SK-N-SH treated with all-trans-retinoic acid at 6 μM for 48 hours (cell line): ENCODE measurements around the gene C3orf22.

Source experiments
- ISL1 ChIP-seq: fragments of 250-450 bp; sonication (Bioruptor Pico); IDR thresholded peaks from 2 replicates; pipeline ENCODE4 v2.1.2; 2022; ENCODE audit warnings: mild to moderate bottlenecking, moderate library complexity
- PATZ1 ChIP-seq: fragments of 250-450 bp; sonication (Bioruptor Pico); IDR thresholded peaks from 2 replicates; pipeline ENCODE4 v1.8.0; 2020; ENCODE audit warnings: mild to moderate bottlenecking, moderate library complexity, borderline replicate concordance
- POU6F1 ChIP-seq: fragments of 250-450 bp; sonication (Bioruptor Pico); IDR thresholded peaks from 2 replicates; pipeline ENCODE4 v1.8.0; 2021; ENCODE audit warnings: low read depth, mild to moderate bottlenecking, moderate library complexity, borderline replicate concordance
- PPARA ChIP-seq: fragments of 250-450 bp; sonication (Bioruptor Pico); IDR thresholded peaks from 2 replicates; pipeline ENCODE4 v1.5.0; 2020; ENCODE audit warnings: mild to moderate bottlenecking, borderline replicate concordance
- RARB ChIP-seq: fragments of 250-450 bp; sonication (Bioruptor Pico); IDR thresholded peaks from 2 replicates; pipeline ENCODE4 v1.8.0; 2021; ENCODE audit warnings: mild to moderate bottlenecking, moderate library complexity
- ZFP30 ChIP-seq: fragments of 450-650 bp; formaldehyde crosslinking; IDR thresholded peaks from 2 replicates; pipeline ENCODE4 v1.5.0; 2022; ENCODE audit warnings: mild to moderate bottlenecking, moderate library complexity

- TF ChIP-seq PATZ1 (CRISPR knock-in tag) (no peak), RARB (CRISPR knock-in tag) (no peak), ISL1 (CRISPR knock-in tag) (no peak), ZFP30 (CRISPR knock-in tag) (no peak), PPARA (CRISPR knock-in tag) (no peak), POU6F1 (CRISPR knock-in tag) (no peak)
These were observed 47.4 kb downstream of the C3orf22 start for GRCh38 chr3:126511291-126511690.
